NOMO-1 treated with dmso at 0.1 percent for 144 hours (cell line): ENCODE measurements around the gene CEBPG.

Experiments
- DNase-seq: peaks from one replicate; lab custom pipeline; 2025; ENCODE audit not compliant: unreplicated experiment; lab: John Stamatoyannopoulos, UW

CEBPG gene

GRCh38 chr19:33394723-33395560 is 21.4 kb downstream of the CEBPG start:
- no peak for DNase-seq

- DNase-seq: no peak
Observed at GRCh38 chr19:33395561-33396550, 22.3 kb downstream of the CEBPG start.

GRCh38 chr19:33396701-33397535 is 23.4 kb downstream of the CEBPG start:
- no peak for DNase-seq

GRCh38 chr19:33397536-33398360 is 24.2 kb downstream of the CEBPG start:
- no peak for DNase-seq

- DNase-seq: no peak
Observed at GRCh38 chr19:33398361-33399060, 25.0 kb downstream of the CEBPG start.

- no peak for DNase-seq
Observed at GRCh38 chr19:33399081-33399744, 25.7 kb downstream of the CEBPG start.

GRCh38 chr19:33399745-33400681 is 26.5 kb downstream of the CEBPG start:
- no peak for DNase-seq

- DNase-seq: no peak
Observed at GRCh38 chr19:33400856-33401682, 27.6 kb downstream of the CEBPG start.

- no peak for DNase-seq
Observed at GRCh38 chr19:33401683-33402420, 28.3 kb downstream of the CEBPG start.

GRCh38 chr19:33402421-33403220 is 29.1 kb downstream of the CEBPG start:
- no peak for DNase-seq

GRCh38 chr19:33403221-33403972 is 29.9 kb downstream of the CEBPG start:
- no peak for DNase-seq

- DNase-seq: no peak
Observed at GRCh38 chr19:33403973-33404304, 30.4 kb downstream of the CEBPG start.

GRCh38 chr19:33404506-33405253 is 31.2 kb downstream of the CEBPG start:
- DNase-seq: peak; percentile 35

GRCh38 chr19:33405254-33405552 is 31.7 kb downstream of the CEBPG start:
- no peak for DNase-seq
